Measurements from ENCODE around the gene CAPRIN2.
A peak's percentile ranks its signal among the peaks of the same experiment; 100 is the strongest.

Gene CAPRIN2

GRCh38 chr12:30764251-30764650, 9.5 kb upstream of the CAPRIN2 start:
- no peak overlapping the region for H3K27ac ChIP-seq

GRCh38 chr12:30763053-30763452, 8.3 kb upstream of the CAPRIN2 start:
- Histone ChIP-seq H3K27ac (no peak overlapping the region), H3K4me3 (no peak overlapping the region)

More at GRCh38 chr12:30764251-30764650, 9.5 kb upstream of the CAPRIN2 start:
- no peak overlapping the region for H3K4me3 ChIP-seq

GRCh38 chr12:30761730-30762129, 7.0 kb upstream of the CAPRIN2 start:
- H3K27ac ChIP-seq, result no peak overlapping the region
- no peak overlapping the region for H3K4me3 ChIP-seq

GRCh38 chr12:30757316-30757715, 2.6 kb upstream of the CAPRIN2 start:
- Histone ChIP-seq H3K4me3 (no peak overlapping the region), H3K27ac (no peak overlapping the region)

- H3K4me3 ChIP-seq, result no peak overlapping the region
- peak overlapping the region in 1 of 21 experiments; percentile 87 for H3K27ac ChIP-seq
These were observed 1.3 kb upstream of the CAPRIN2 start for GRCh38 chr12:30756074-30756473.

GRCh38 chr12:30755395-30755762, 628 bp upstream of the CAPRIN2 start:
- Histone ChIP-seq H3K27ac (peak overlapping the region in 20 of 21 experiments; percentile 44 to 91 (median 84)), H3K4me3 (peak overlapping the region; percentile 49 to 95 (median 80))

GRCh38 chr12:30754383-30754749, 385 bp downstream of the CAPRIN2 start:
- H3K27ac ChIP-seq, result peak overlapping the region in 19 of 21 experiments; percentile 56 to 91 (median 84)

GRCh38 chr12:30753751-30754382, 884 bp downstream of the CAPRIN2 start:
- Histone ChIP-seq H3K27ac (peak overlapping the region in 19 of 21 experiments; percentile 56 to 91 (median 84)), H3K4me3 (peak overlapping the region; percentile 49 to 95 (median 80))

More at GRCh38 chr12:30754383-30754749, 385 bp downstream of the CAPRIN2 start:
- H3K4me3 ChIP-seq, result peak overlapping the region; percentile 49 to 95 (median 80)

- H3K27ac ChIP-seq, result no peak overlapping the region
- H3K4me3 ChIP-seq, result peak overlapping the region in 1 of 7 experiments; percentile 86
These were observed 1.5 kb downstream of the CAPRIN2 start for GRCh38 chr12:30753233-30753632.

- H3K27ac ChIP-seq, result no peak overlapping the region
- no peak overlapping the region for H3K4me3 ChIP-seq
These were observed 2.5 kb downstream of the CAPRIN2 start for GRCh38 chr12:30752255-30752654.

GRCh38 chr12:30748147-30748546, 6.6 kb downstream of the CAPRIN2 start:
- no peak overlapping the region for H3K27ac ChIP-seq
- no peak overlapping the region for H3K4me3 ChIP-seq

- no peak overlapping the region for H3K4me3 ChIP-seq
These were observed 8.6 kb downstream of the CAPRIN2 start for GRCh38 chr12:30746190-30746589.

GRCh38 chr12:30744321-30744720, 10.4 kb downstream of the CAPRIN2 start:
- H3K27ac ChIP-seq, result no peak overlapping the region
- H3K4me3 ChIP-seq, result no peak overlapping the region

More at GRCh38 chr12:30746190-30746589, 8.6 kb downstream of the CAPRIN2 start:
- no peak overlapping the region for H3K27ac ChIP-seq

- Histone ChIP-seq H3K4me3 (no peak overlapping the region), H3K27ac (no peak overlapping the region)
These were observed 14.5 kb downstream of the CAPRIN2 start for GRCh38 chr12:30740274-30740673.

- no peak overlapping the region for H3K4me3 ChIP-seq
- H3K27ac ChIP-seq, result no peak overlapping the region
These were observed 15.7 kb downstream of the CAPRIN2 start for GRCh38 chr12:30739020-30739419.

- no peak overlapping the region for H3K4me3 ChIP-seq
- no peak overlapping the region for H3K27ac ChIP-seq
These were observed 21.7 kb downstream of the CAPRIN2 start for GRCh38 chr12:30732954-30733637.

- no peak overlapping the region for H3K4me3 ChIP-seq
- no peak overlapping the region for H3K27ac ChIP-seq
These were observed 24.7 kb downstream of the CAPRIN2 start for GRCh38 chr12:30730011-30730410.

GRCh38 chr12:30729547-30729946, 25.2 kb downstream of the CAPRIN2 start:
- H3K4me3 ChIP-seq, result no peak overlapping the region
- no peak overlapping the region for H3K27ac ChIP-seq

GRCh38 chr12:30726647-30727046, 28.1 kb downstream of the CAPRIN2 start:
- Histone ChIP-seq H3K27ac (no peak overlapping the region), H3K4me3 (no peak overlapping the region)

GRCh38 chr12:30725739-30726138, 29.0 kb downstream of the CAPRIN2 start:
- Histone ChIP-seq H3K27ac (peak overlapping the region in 1 of 21 experiments; percentile 36), H3K4me3 (no peak overlapping the region)

- Histone ChIP-seq H3K4me3 (no peak overlapping the region), H3K27ac (peak overlapping the region in 1 of 21 experiments; percentile 40)
These were observed 35.7 kb downstream of the CAPRIN2 start for GRCh38 chr12:30719060-30719459.

All from skin epidermis (tissue), 12 donors.